PC-3 (cell line): ENCODE results near the gene CLEC14A. TPM values are rescaled to one million over a fixed set of nuclear protein-coding genes. Genes with fewer than 3 reads are reported as not detected.
A peak's percentile ranks its signal among the peaks of the same experiment; 100 is the strongest.

Experiments used
- ATAC-seq: fragments of 200-7000 bp; cut with Tn5 transposase; 2 replicates; pipeline ENCODE4 v1.9.1; 2020; ENCODE audit warnings: mild to moderate bottlenecking, moderate library complexity
- BruUV-seq: library from RNA; stranded (reverse); fragments of 400-500 nt; replicated peaks from 2 replicates; lab custom pipeline; 2021; lab: Mats Ljungman, UMichigan
- CTCF ChIA-PET: fragments of 300-600 bp; sonication (Branson Sonifier 250); formaldehyde crosslinking; loops from one replicate; lab custom pipeline; 2022; ENCODE audit warnings: antibody characterized with exemption; lab: Charles Lee
- POLR2A ChIA-PET: fragments of 300-600 bp; sonication (Branson Sonifier 250); formaldehyde crosslinking; loops from one replicate; lab custom pipeline; 2022; ENCODE audit warnings: antibody characterized with exemption; ENCODE audit not compliant: unreplicated experiment; lab: Charles Lee
- DNase-seq: peaks from one replicate; pipeline ENCODE4 v3.0.0-alpha.2; 2015
- H2AFZ ChIP-seq: fragments of 300-600 bp; sonication (generic); 2 replicates; pipeline ENCODE4 v1.6.0; 2016; ENCODE audit warnings: antibody characterized with exemption, low read length
- H3F3A ChIP-seq: fragments of 300-600 bp; sonication (generic); one replicate; pipeline ENCODE4 v1.6.0; 2017; ENCODE audit warnings: antibody characterized with exemption, low read length, control low read depth, mild to moderate bottlenecking; ENCODE audit not compliant: unreplicated experiment
- H3K27ac ChIP-seq: fragments of 300-600 bp; sonication (generic); 2 replicates; pipeline ENCODE4 v1.5.1; 2016; ENCODE audit warnings: mild to moderate bottlenecking, low read length
- H3K27me3 ChIP-seq: fragments of 300-600 bp; sonication (generic); 2 replicates; pipeline ENCODE4 v1.6.1; 2016; ENCODE audit warnings: low read length, mixed read lengths
- H3K36me3 ChIP-seq: fragments of 300-600 bp; sonication (generic); 2 replicates; pipeline ENCODE4 v1.6.1; 2016; ENCODE audit warnings: low read depth, mixed run types, low read length, mixed read lengths
- H3K4me1 ChIP-seq: fragments of 300-600 bp; sonication (generic); 2 replicates; pipeline ENCODE4 v1.5.1; 2016; ENCODE audit warnings: low read length; ENCODE audit not compliant: insufficient read depth
- H3K4me2 ChIP-seq: fragments of 300-600 bp; sonication (generic); 2 replicates; pipeline ENCODE4 v1.6.0; 2016; ENCODE audit warnings: low read length
- H3K4me3 ChIP-seq: fragments of 300-600 bp; sonication (generic); 2 replicates; pipeline ENCODE4 v1.5.1; 2016; ENCODE audit warnings: mild to moderate bottlenecking, low read length, mixed read lengths
- H3K79me2 ChIP-seq: fragments of 300-600 bp; sonication (generic); 2 replicates; pipeline ENCODE4 v1.6.1; 2017; ENCODE audit warnings: low read length, mixed read lengths
- H3K9ac ChIP-seq: fragments of 300-600 bp; sonication (generic); 2 replicates; pipeline ENCODE4 v1.6.0; 2016; ENCODE audit warnings: mild to moderate bottlenecking, low read length
- H3K9me2 ChIP-seq: fragments of 300-600 bp; sonication (generic); replicated peaks from 2 replicates; pipeline ENCODE4 v1.6.1; 2016; ENCODE audit warnings: mixed run types, low read length, mixed read lengths
- H3K9me3 ChIP-seq: fragments of 300-600 bp; sonication (generic); 2 replicates; pipeline ENCODE4 v1.6.1; 2016; ENCODE audit warnings: low read length, mixed read lengths
- H4K20me1 ChIP-seq: fragments of 300-600 bp; sonication (generic); 2 replicates; pipeline ENCODE4 v1.6.1; 2016; ENCODE audit warnings: low read length, mixed read lengths
- EZH2 ChIP-seq: fragments of 300-600 bp; sonication (generic); IDR thresholded peaks from one replicate; pipeline ENCODE4 v1.6.1; 2017; ENCODE audit warnings: antibody characterized with exemption, mild to moderate bottlenecking, low read length; ENCODE audit not compliant: unreplicated experiment
- EZH2phosphoT487 ChIP-seq: fragments of 300-600 bp; sonication (generic); IDR thresholded peaks from 2 replicates; pipeline ENCODE4 v1.6.1; 2018; ENCODE audit warnings: mild to moderate bottlenecking, antibody characterized with exemption, low read length, borderline replicate concordance
- intact Hi-C: fragments of 100-400 bp; cut with micrococcal nuclease; formaldehyde crosslinking; loops from 2 replicates; pipeline ENCODE4 v1.9.0; 2023
- total RNA-seq: library from RNA; depleted of rRNA; stranded (reverse); fragments of >200 nt; gene quantifications from 2 replicates; pipeline ENCODE4 v1.2.3, GENCODE V29; 2014
- TF ChIP-seq, protein P1 (sequence below): fragments of 300-600 bp; sonication (generic); conservative IDR thresholded peaks from 2 replicates; pipeline ENCODE4 v1.5.1; 2017; ENCODE audit warnings: antibody characterized with exemption, low read depth, mild to moderate bottlenecking, low read length

CLEC14A gene
- total RNA-seq, 1 experiment from 2014 or later, result not detected

DNA sequence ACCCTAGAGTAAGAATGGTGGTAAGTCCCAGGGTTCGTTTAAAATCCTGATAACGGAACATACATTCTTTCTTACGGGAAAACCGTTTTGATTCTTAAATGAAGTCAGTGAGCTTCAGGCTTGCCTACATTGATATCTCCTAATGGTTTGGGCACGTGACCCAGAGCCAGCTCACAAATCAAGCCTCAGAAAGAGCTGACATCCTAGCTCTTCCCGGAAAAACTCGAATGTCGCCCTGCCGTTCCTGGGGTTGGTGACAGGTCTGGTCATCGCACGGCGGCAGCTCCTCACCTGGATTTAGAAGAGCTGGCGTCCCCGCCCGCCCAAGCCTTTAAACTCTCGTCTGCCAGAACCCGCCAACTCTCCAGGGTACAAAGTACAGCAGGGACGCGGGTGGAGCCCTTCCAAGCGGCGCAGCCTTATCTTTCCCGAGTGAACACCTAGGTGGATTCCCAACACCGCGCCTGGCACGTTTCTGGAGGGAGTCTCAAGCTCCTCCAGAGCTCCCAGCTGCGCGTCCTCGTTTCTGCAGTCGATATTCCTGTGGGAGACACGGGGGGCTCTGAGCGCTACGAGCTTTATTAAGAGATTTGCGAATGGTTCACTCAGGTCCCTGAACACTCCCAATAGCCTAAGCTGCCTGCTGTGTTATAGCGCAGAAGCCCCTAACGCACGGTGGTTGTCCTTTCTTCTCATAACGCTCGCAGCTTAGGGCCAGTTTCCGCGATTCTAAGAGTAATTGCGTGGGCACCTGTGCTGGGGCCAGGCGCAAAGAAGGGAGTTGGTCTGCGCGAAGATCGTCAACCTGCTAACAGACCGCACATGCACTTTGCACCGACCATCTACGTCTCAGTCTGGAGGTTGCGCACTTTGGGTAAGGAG lies 47.9 kb downstream of the CLEC14A start, which contains the start of gene SSTR1:
Gene SSTR1, plus strand, starts transcription at position 169 of the 882 bp plus-strand sequence. CDS start 1,486 bp downstream, outside the sequence.
- H3K36me3 ChIP-seq, result no peaks in the 10 kb centered on the region
- H3K4me2 ChIP-seq, result peak within 1 kb of the TSS; percentile 81
- peaks cover 51% of the 10 kb centered on the region for H3K27me3 ChIP-seq
- H3K9ac ChIP-seq, result no peak within 1 kb of the TSS
- no peaks in the 10 kb centered on the region for H3K9me2 ChIP-seq
- H2AFZ ChIP-seq, result peak within 1 kb of the TSS; percentile 69
- TF ChIP-seq, protein P1, sequence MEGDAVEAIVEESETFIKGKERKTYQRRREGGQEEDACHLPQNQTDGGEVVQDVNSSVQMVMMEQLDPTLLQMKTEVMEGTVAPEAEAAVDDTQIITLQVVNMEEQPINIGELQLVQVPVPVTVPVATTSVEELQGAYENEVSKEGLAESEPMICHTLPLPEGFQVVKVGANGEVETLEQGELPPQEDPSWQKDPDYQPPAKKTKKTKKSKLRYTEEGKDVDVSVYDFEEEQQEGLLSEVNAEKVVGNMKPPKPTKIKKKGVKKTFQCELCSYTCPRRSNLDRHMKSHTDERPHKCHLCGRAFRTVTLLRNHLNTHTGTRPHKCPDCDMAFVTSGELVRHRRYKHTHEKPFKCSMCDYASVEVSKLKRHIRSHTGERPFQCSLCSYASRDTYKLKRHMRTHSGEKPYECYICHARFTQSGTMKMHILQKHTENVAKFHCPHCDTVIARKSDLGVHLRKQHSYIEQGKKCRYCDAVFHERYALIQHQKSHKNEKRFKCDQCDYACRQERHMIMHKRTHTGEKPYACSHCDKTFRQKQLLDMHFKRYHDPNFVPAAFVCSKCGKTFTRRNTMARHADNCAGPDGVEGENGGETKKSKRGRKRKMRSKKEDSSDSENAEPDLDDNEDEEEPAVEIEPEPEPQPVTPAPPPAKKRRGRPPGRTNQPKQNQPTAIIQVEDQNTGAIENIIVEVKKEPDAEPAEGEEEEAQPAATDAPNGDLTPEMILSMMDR, result no peak
- TF ChIP-seq EZH2 (peak; percentile 22), EZH2phosphoT487 (0 out of 2 replicates have a peak, but pooled peaks have one; percentile 19)
- intact Hi-C loops, result no loop called here
- ChIA-PET POLR2A (no interaction called here), CTCF (no interaction called here)
- DNase-seq (no peak), ATAC-seq (no peak)
- H3K4me1 ChIP-seq, result peaks cover 7% of the 10 kb centered on the region; the same call in 1 of the 2 replicates
- no peaks in the 10 kb centered on the region for H3K9me3 ChIP-seq
- H3K79me2 ChIP-seq, result no peaks in the 10 kb centered on the region
- H3K4me3 ChIP-seq, result peak within 1 kb of the TSS; percentile 62
- no peaks in the 10 kb centered on the region for H3F3A ChIP-seq
- H3K27ac ChIP-seq, result no peak within 1 kb of the TSS
- no peaks in the 10 kb centered on the region for H4K20me1 ChIP-seq
- no TSS peak for BruUV-seq

GRCh38 chr14:38207377-38207735 lies 48.5 kb downstream of the CLEC14A start:
- H2AFZ ChIP-seq, result peak overlapping the region; percentile 69; the same call in 1 of the 2 replicates
- ATAC-seq (no peak), DNase-seq (no peak)
- H3F3A ChIP-seq, result no peaks in the 10 kb centered on the region
- H3K27me3 ChIP-seq, result peaks cover 51% of the 10 kb centered on the region
- ChIA-PET CTCF (no interaction called here), POLR2A (no interaction called here)
- H3K9ac ChIP-seq, result no peak overlapping the region
- H3K4me2 ChIP-seq, result peak overlapping the region; percentile 81
- TF ChIP-seq EZH2phosphoT487 (no peak), EZH2 (no peak)
- TF ChIP-seq, protein P1, result no peak
- no peaks in the 10 kb centered on the region for H3K79me2 ChIP-seq
- H3K9me3 ChIP-seq, result no peaks in the 10 kb centered on the region
- H3K36me3 ChIP-seq, result no peaks in the 10 kb centered on the region
- H3K4me1 ChIP-seq, result peaks cover 7% of the 10 kb centered on the region; the same call in 1 of the 2 replicates
- intact Hi-C loops, result no loop called here
- H4K20me1 ChIP-seq, result no peaks in the 10 kb centered on the region
- no peaks in the 10 kb centered on the region for H3K9me2 ChIP-seq
- no TSS peak for BruUV-seq
- peak overlapping the region; percentile 62; the same call in 1 of the 2 replicates for H3K4me3 ChIP-seq
- H3K27ac ChIP-seq, result no peak overlapping the region
